Stimulated activated CD8-positive, alpha-beta memory T cell treated with anti-CD3 and anti-CD28 coated beads, Interleukin-4, amount 100 ng/mL, for 24 hours (primary cell): ENCODE measurements around the gene IFITM5.
"Not testable (repeated sequence)": the region's sequence is repeated elsewhere in the genome, so short reads cannot be mapped to it uniquely, and the experiment has no call there.

Experiments
- DNase-seq: peaks from one replicate; pipeline ENCODE4 v3.0.0-alpha.2; 2020; ENCODE audit warnings: low read depth

IFITM5 gene

DNA sequence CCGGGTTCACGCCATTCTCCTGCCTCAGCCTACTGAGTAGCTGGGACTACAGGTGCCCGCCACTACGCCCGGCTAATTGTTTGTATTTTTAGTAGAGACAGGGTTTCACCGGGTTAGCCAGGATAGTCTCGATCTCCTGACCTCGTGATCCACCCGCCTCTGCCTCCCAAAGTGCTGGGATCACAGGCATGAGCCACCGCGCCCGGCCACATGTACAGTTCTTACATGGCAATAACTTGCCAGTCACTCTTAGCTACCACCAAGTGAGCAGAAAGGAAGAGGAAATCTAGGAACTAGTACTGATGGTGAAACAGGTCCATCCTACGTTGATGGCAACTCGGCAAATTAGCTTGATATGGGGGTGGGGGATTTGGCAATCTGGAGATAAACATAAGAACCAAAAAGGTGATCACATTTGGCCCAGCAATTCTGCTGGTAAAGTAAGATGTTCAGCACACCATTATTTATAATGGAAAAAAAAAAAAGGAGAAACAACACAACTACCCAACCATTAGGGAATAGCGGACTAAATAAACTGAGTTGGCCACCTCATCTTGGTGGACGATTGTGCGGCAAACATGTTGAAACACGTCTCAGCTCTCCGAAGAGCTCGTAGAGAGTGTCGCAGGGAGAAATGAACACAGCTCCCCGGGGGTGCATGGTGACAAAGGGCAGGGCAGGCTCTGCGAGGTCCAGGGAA lies 15.8 kb downstream of the IFITM5 start:
- DNase-seq, result no peak

DNA sequence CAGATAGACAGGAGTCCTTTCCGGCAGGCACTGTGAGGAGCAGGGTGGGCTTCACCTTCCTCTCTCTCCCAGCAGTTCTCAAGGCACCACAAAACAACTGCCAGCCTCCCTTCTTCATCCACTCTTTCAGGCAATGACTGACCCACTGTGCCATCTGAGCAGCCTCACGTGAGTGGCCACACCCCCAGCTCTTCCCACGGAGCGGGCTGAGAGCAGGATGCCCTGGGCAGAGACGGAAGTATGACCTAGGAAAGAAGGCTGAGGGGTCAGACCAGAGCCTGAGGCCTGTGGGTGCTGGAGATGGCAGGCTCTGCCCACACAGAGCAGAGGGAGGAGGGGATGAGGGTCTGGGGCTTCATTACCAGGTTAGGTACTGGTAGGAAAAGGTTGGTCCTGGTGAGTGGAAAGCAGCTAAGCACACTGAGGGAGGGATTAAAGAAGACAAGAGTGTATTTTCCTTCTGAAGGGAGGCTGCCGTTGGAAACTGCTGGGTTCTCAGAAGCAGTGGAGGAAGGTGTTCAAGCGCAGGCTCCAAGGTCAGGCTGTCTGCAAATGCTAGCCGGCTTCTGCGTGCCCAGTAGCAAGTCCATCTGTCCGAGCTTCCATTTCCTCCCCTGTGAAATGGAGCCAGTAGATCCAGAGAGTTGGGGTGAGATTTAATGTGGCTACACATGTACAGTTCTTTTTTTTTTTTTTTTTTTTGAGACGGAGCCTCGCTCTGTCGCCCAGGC lies 16.5 kb downstream of the IFITM5 start:
- DNase-seq, result no peak

DNA sequence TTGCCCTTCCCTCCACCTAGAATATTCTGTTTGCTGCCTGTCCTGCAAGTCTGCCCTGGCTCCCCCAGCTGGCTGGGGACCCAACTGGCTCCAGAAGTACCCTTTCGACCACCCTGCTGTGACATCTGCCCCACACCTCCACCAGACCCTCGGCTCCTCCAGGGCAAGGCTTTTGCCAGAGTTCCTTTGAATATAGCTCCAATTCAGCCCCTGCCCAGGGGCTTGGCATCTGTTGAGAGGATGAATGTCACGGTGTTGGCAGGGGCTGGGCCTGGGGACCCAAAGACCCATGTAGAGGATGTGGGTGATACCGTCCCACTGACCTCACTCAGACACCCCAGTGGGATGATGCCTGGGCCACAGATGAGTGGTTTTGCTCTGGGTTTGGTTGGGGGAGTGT lies 17.2 kb downstream of the IFITM5 start:
- DNase-seq, result no peak

GRCh38 chr11:281486-282161 lies 17.7 kb downstream of the IFITM5 start:
- no peak for DNase-seq

DNA sequence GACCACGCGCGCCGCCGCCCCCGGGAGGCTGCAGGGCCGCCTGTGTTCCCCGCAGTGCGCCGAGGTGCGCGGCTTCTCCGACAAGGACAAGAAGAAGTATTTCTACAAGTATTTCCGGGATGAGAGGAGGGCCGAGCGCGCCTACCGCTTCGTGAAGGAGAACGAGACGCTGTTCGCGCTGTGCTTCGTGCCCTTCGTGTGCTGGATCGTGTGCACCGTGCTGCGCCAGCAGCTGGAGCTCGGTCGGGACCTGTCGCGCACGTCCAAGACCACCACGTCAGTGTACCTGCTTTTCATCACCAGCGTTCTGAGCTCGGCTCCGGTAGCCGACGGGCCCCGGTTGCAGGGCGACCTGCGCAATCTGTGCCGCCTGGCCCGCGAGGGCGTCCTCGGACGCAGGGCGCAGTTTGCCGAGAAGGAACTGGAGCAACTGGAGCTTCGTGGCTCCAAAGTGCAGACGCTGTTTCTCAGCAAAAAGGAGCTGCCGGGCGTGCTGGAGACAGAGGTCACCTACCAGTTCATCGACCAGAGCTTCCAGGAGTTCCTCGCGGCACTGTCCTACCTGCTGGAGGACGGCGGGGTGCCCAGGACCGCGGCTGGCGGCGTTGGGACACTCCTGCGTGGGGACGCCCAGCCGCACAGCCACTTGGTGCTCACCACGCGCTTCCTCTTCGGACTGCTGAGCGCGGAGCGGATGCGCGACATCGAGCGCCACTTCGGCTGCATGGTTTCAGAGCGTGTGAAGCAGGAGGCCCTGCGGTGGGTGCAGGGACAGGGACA lies 18.4 kb downstream of the IFITM5 start:
- no peak for DNase-seq

- DNase-seq, result no peak
Observed at GRCh38 chr11:279966-280705, 19.2 kb downstream of the IFITM5 start.

DNA sequence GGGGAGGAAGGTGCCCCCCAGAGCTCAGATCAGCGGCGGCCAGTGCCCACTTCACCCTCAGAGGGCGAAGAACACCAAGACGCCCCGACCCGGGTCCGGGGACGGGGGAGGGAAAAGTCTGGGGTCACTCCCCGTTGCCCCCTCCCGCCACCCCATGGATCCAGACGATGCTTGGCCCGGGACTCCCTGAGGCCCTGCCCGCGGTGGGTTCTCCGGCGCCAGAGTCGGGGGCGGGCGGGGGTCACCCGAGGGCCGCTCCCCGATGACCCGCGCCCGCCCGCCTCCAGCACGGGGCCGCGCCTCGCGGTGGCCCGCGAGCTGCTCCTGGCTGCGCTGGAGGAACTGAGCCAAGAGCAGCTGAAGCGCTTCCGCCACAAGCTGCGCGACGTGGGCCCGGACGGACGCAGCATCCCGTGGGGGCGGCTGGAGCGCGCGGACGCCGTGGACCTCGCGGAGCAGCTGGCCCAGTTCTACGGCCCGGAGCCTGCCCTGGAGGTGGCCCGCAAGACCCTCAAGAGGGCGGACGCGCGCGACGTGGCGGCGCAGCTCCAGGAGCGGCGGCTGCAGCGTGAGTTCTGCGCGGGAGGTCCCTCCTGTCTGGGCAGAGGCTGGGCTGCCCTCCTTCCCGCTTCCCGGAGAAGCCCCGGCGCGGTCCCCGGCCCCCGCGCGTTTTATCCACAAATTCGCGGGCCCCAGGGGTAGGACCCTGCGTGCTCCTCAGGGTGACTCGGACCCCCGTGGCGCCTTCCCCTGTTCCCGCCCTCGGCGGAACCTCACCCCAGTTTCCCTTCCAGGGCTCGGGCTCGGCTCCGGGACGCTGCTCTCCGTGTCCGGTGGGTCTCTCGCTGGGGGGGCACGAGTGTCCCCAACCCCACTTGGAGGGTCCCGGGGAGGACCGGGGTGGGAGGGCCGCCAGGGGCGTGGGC lies 20.0 kb downstream of the IFITM5 start:
- DNase-seq, result no peak

GRCh38 chr11:278001-278951 lies 21.1 kb downstream of the IFITM5 start, which contains the start of gene NLRP6:
Gene NLRP6 (plus strand): TSS chr11:278407. CDS start chr11:278570, 163 bp downstream.
- no peak for DNase-seq

DNA sequence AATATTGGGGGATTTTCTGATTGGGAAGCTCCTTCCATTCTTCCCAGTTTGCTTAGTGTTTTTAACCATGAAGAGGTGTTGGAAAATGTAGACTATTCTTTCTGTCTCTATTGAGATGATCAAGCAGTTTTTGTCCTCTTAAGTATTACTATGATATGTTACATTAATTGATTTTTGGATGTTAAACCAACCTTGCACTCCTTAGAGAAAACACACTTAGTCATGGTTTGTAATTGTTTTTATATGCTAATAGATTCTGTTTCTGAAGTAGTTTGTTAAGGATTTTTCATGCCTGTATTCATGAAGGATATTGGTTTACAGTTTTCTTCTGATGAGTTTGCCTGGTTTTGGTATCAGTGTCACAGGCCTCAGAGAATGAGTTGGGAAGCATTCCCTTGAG lies 23.1 kb downstream of the IFITM5 start:
- DNase-seq, result no peak

DNA sequence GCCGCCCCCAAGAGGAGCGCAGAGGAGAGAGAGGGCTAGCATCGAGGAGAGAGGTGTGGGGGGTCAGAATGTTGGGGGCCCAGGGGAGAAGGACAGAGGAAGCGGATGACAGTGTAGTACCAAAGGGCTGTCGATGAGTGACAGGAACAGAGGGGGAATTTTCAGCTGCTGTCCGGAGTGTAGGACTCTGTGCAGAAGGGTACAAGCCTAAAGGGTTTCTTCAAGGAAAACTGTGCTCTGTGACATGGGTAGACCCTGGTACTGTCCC lies 26.5 kb downstream of the IFITM5 start:
- DNase-seq, result no peak

DNA sequence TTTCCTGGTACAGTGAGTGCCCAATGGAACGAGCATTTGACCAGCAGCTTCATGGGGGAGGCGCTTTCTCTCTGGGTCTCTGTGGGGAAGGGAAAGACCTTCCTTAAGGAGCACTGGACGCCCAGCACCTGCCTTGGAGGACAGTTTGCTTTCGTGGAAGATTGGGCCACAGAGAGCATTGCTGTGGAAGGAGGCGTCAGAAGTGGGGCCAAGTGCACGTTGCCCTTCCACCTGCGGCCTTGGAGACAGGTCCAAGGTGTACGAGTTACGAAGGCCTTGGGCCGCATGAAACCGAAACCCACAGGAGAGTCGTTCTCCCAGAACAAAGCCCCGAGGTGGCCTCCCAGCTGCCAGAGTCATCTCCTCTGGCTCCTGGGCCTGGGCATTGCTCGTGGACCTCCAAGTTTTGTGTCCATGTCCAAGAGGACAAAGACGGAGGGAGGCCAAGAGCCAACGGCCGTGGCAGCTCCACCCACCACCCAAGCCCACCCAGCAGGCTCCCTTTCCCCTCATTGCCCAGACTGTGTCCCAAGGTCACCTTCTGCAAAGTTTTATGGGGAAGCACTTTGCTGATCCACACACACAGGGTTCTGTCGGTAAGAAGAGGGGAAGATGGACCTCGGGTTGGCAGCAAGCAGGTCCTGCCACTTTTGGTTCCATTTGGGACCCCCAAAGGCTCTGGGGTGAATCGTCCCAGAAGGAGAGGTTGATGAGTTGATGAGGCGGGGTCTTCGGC lies 27.0 kb downstream of the IFITM5 start:
- DNase-seq, result no peak

DNA sequence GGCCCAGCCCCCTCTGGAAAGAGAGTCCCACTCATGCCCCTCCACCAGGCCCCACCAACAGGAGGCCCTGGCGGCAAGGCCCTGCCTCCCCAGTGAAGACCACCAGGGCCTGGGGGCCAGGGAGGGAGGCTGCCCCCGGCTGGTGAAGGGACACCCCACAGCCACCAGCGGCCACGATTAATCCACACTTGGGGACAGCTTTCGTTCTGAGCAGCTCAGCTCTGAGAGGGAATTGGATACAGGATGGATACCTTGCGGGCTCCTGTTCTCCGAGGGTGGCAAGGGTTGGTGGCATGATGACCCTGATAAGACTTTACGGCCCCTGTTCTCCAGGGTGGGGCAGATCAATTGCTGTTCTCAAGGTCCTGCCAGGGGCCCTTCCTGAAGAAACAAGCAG lies 28.0 kb downstream of the IFITM5 start:
- no peak for DNase-seq

- DNase-seq, result no peak
Observed at GRCh38 chr11:270451-271318, 28.6 kb downstream of the IFITM5 start.

GRCh38 chr11:269146-269890 lies 30.0 kb downstream of the IFITM5 start:
- DNase-seq, result no peak

DNA sequence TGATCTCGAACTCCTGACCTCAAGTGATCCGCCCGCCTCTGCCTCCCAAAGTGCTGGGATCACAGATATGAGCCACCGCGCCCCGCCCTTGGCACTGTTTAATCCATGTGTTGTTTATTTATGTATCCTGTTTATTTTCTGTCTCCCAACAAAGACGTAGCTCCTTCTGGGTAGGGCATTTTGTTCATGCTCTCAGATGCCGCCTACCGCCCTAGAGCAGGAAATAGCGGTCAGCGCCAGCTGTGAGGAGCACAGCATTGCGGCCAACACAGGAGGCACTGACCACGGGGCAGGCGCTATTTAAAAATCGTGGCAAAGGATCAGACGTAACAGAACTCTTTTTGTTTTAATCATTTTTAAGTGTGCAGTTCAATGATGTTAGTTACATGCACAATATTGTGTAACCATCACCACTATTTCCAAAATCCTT lies 30.6 kb downstream of the IFITM5 start:
- DNase-seq, result not testable (repeated sequence)

DNA sequence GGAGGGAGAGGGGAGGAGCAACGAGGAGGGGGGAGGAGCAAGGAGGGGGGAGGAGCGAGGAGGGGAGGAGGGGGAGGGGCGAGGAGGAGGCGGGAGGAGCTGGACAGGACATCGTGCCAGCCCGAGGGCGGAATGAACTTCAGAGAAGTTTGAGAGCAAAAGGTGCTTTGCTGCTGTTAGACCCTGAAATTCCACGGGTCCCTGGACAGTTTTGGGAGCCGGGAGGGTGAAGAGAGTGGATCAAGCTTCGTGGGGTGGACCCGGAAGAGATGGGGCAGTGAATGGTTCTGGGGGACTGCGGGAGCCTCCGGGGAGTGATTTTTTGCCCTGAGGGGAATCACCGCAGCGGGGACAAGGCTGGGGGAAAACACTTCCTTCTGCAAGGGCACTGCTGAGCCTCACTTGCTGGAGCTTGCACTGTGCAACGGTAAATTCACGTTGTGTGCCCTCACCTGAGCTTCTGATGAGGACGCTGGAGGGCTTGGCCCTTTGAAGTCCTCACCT lies 31.8 kb downstream of the IFITM5 start:
- DNase-seq, result no peak
